Stomach (tissue), 9 donors: ENCODE measurements around the gene MUC5B. TPM values are rescaled to one million over a fixed set of nuclear protein-coding genes. Genes with fewer than 3 reads are reported as not detected.

Experiments used
- DNase-seq, 2 donors: peaks; one replicate each; pipeline versions ENCODE4 v3.0.0 to v3.0.0-alpha.2; 2013 to 2019
- H3K27ac ChIP-seq, 5 donors: fragments of 200-600 bp in 4 of 5; sonication (generic) in 4 of 5; one replicate each; pipeline ENCODE4 v1.5.1; 2013 to 2019; ENCODE audit warnings: mild to moderate bottlenecking in 1 of 5, moderate library complexity in 1 of 5
- H3K27me3 ChIP-seq, 3 donors: fragments of 200-600 bp; sonication (generic); one replicate each; pipeline ENCODE4 v1.5.1; 2017 to 2019; ENCODE audit warnings: mixed run types in 1 of 3
- H3K36me3 ChIP-seq, 4 donors: fragments of 200-600 bp; sonication (generic); 1 replicate in 3 of 4; 2 replicates in 1 of 4; pipeline ENCODE4 v1.5.1; 2016 to 2019
- H3K4me1 ChIP-seq, 4 donors: fragments of 200-600 bp; sonication (generic); one replicate each; pipeline ENCODE4 v1.5.1; 2016 to 2019
- H3K4me3 ChIP-seq, 4 donors: fragments of 200-600 bp; sonication (generic) in 3 of 4; one replicate each; pipeline ENCODE4 v1.5.1; 2016 to 2019; ENCODE audit warnings: mild to moderate bottlenecking in 1 of 4
- H3K9me3 ChIP-seq, 4 donors: fragments of 200-600 bp; sonication (generic); one replicate each; pipeline ENCODE4 v1.5.1; 2016 to 2019
- EP300 ChIP-seq: sonication (generic); formaldehyde crosslinking; IDR thresholded peaks from one replicate; pipeline ENCODE4 v1.6.1; 2017; ENCODE audit warnings: antibody characterized with exemption
- POLR2A ChIP-seq, 4 donors: fragments of 450-650 bp; IDR thresholded peaks; one replicate each; pipeline ENCODE4 v1.6.1; 2016; ENCODE audit warnings: antibody characterized with exemption in 4 of 4, control low read depth in 2 of 4, mild to moderate bottlenecking in 1 of 4, moderate library complexity in 1 of 4
- POLR2AphosphoS5 ChIP-seq, 3 donors: sonication (generic); formaldehyde crosslinking; IDR thresholded peaks; one replicate each; pipeline ENCODE4 v1.6.1; 2016; ENCODE audit warnings: antibody characterized with exemption in 3 of 3
- WGBS, 5 donors: extraction: QIAGEN DNeasy Blood & Tissue Kit in 3 of 5; methylation state at CpG; one replicate each; pipeline versions ENCODE4 v1.1.5 to v1.1.7; 2013 to 2018; 5-methylcytosine and 5-hydroxymethylcytosine counted together
- intact Hi-C: fragments of 100-400 bp; cut with DNase I; formaldehyde crosslinking; loops from one replicate; pipeline ENCODE4 v1.15.1; 2023; ENCODE audit warnings: low total_unique reads
- polyA plus RNA-seq, 3 donors: library from polyadenylated mRNA; stranded (reverse); fragments of 200-250 nt; gene quantifications; one replicate each; pipeline ENCODE4 v1.2.3, GENCODE V29; 2013
- total RNA-seq, 5 donors: library from RNA; depleted of rRNA; stranded (reverse); fragments of >200 nt; gene quantifications; one replicate each; pipeline versions ENCODE4 v1.1.0 to v1.2.3, GENCODE V29; 2014 to 2016
- TF ChIP-seq, protein P1 (sequence below), 7 experiments: fragments of 450-650 bp in 4 of 7; fragments of 200-600 bp in 3 of 7; sonication (generic) in 3 of 7; IDR thresholded peaks; one replicate each; pipeline ENCODE4 v1.5.1; 2016 to 2019; ENCODE audit warnings: antibody characterized with exemption in 7 of 7, control low read depth in 2 of 7, mild to moderate bottlenecking in 1 of 7
- donor health status: healthy with polysubstance abuse.
- donor health status: Bipolar disorder and iron deficiency.
- donor health status: healthy.

The MUC5B gene
- total and polyA plus RNA-seq, 8 donors = under 0.01 to 516 (median 6.6) TPM

DNA sequence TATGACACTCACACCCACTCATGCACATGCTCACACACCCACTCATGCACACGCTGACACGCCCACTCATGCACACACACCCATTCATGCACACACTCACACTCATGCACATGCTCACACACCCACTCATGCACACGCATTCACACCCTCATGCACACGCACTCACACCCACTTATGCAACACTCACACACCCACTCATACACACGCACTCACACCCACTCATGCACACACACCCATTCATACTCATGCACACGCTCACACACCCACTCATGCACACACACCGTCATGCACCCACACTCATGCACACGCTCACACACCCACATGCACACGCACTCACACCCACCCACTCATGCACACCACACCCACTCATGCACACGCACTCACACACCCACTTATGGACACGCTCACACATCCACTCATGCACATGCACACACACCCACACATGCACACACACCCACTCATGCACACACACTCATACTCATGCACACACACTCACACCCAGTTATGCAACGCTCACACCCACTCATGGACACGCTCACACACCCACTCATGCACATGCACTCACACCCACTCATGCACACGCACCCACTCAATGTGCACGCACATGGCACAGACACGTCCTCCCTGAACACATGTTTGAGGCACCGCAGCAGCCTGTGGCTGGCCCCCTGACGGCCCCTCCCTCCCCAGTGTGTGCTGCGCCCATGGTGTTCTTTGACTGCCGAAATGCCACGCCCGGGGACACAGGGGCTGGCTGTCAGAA lies 47.2 kb upstream of the MUC5B start:
- WGBS, 5 donors = 73 to 89% (median 85%) methylated on average over 21 to 22 of the region's 22 CpGs
- Histone ChIP-seq H3K4me3 (no peak overlapping the region), H3K36me3 (peaks cover 0 to 73% (median 36%) of the 10 kb centered on the region in 4 donors), H3K9me3 (no peaks in the 10 kb centered on the region), H3K27me3 (peaks cover 0 to 12% (median 0%) of the 10 kb centered on the region in 3 donors), H3K4me1 (no peaks in the 10 kb centered on the region), H3K27ac (no peak overlapping the region)
- intact Hi-C loops = no loop called here
- no peak for DNase-seq
- TF ChIP-seq POLR2AphosphoS5 (IDR thresholded peaks at IDR 0.05) = peak in 1 of 3 donors; percentile 0
- no peak for TF ChIP-seq POLR2A (IDR thresholded peaks at IDR 0.05)

DNA sequence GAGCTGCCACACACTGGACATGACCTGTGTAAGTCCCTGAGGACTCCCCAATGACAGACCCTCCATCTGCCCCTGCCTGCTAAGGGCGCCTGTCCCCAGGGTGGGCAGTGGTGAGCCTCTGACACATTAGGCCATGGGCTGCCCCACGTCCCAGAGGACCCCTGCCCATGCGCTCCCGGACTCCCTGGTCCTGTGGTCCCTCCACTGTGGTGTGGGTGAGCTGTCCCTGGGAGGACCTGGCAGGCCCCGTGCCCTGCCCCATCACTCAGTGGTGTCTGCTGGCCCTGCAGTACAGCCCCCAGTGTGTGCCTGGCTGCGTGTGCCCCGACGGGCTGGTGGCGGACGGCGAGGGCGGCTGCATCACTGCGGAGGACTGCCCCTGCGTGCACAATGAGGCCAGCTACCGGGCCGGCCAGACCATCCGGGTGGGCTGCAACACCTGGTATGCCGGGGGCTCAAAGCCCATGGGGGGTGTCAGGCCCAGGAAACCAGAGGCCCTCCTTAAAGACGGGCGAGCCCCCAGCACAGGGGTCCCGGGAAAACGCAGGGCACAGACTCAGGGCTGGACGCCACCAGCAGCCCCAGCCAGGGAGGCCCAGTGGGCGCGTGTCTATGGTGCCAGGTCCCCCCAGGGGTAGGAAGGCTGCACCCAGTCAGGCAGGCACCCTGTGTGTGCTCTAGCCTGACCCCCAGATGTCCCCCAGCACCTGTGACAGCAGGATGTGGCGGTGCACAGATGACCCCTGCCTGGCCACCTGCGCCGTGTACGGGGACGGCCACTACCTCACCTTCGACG lies 46.4 kb upstream of the MUC5B start:
- no peaks in the 10 kb centered on the region for H3K4me1 ChIP-seq
- peaks cover 0 to 20% (median 0%) of the 10 kb centered on the region in 3 donors for H3K27me3 ChIP-seq
- H3K27ac ChIP-seq = no peak overlapping the region
- intact Hi-C loops = no loop called here
- WGBS, 5 donors = 81 to 100% (median 95%) methylated on average over 3 to 32 of the region's 32 CpGs
- no peak overlapping the region for H3K4me3 ChIP-seq
- no peaks in the 10 kb centered on the region for H3K9me3 ChIP-seq
- no peak for DNase-seq
- H3K36me3 ChIP-seq = peaks cover 0 to 81% (median 40%) of the 10 kb centered on the region in 4 donors
- TF ChIP-seq, protein P1, sequence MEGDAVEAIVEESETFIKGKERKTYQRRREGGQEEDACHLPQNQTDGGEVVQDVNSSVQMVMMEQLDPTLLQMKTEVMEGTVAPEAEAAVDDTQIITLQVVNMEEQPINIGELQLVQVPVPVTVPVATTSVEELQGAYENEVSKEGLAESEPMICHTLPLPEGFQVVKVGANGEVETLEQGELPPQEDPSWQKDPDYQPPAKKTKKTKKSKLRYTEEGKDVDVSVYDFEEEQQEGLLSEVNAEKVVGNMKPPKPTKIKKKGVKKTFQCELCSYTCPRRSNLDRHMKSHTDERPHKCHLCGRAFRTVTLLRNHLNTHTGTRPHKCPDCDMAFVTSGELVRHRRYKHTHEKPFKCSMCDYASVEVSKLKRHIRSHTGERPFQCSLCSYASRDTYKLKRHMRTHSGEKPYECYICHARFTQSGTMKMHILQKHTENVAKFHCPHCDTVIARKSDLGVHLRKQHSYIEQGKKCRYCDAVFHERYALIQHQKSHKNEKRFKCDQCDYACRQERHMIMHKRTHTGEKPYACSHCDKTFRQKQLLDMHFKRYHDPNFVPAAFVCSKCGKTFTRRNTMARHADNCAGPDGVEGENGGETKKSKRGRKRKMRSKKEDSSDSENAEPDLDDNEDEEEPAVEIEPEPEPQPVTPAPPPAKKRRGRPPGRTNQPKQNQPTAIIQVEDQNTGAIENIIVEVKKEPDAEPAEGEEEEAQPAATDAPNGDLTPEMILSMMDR (IDR thresholded peaks at IDR 0.05) = no peak
- TF ChIP-seq POLR2A (IDR thresholded peaks at IDR 0.05) (no peak), EP300 (no peak), POLR2AphosphoS5 (IDR thresholded peaks at IDR 0.05) (no peak)

DNA sequence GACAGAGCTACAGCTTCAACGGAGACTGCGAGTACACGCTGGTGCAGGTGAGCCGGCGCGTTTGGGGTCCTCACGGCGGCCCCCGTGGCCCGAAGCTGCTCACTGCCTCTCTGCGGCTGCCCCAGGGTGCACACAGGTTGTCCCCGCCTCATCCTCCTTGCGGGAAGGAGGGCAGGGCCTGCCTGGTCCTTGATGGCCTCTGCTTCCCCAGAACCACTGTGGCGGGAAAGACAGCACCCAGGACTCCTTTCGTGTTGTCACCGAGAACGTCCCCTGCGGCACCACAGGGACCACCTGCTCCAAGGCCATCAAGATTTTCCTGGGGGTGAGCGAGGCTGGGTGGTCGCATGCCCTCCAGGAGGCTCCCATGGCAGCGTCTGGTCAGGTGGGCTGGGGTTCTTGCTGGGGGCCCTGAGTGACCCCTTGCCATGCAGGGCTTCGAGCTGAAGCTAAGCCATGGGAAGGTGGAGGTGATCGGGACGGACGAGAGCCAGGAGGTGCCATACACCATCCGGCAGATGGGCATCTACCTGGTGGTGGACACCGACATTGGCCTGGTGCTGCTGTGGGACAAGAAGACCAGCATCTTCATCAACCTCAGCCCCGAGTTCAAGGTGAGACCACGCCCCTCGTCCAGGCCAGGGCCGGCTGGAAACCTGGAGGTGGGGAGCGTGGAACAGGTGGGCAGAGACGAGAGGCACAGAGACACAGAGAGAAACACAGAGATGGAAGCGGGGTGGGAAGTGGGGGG lies 45.7 kb upstream of the MUC5B start:
- Histone ChIP-seq H3K27me3 (peaks cover 0 to 28% (median 0%) of the 10 kb centered on the region in 3 donors), H3K36me3 (peaks cover 0 to 84% (median 42%) of the 10 kb centered on the region in 4 donors), H3K27ac (no peak overlapping the region), H3K4me3 (no peak overlapping the region), H3K4me1 (no peaks in the 10 kb centered on the region), H3K9me3 (no peaks in the 10 kb centered on the region)
- WGBS, 5 donors = 89 to 92% (median 91%) methylated on average over 23 to 34 of the region's 34 CpGs
- TF ChIP-seq POLR2A (IDR thresholded peaks at IDR 0.05) (no peak), EP300 (no peak), POLR2AphosphoS5 (IDR thresholded peaks at IDR 0.05) (no peak)
- TF ChIP-seq, protein P1 (IDR thresholded peaks at IDR 0.05) = no peak
- no peak for DNase-seq
- intact Hi-C loops = no loop called here

DNA sequence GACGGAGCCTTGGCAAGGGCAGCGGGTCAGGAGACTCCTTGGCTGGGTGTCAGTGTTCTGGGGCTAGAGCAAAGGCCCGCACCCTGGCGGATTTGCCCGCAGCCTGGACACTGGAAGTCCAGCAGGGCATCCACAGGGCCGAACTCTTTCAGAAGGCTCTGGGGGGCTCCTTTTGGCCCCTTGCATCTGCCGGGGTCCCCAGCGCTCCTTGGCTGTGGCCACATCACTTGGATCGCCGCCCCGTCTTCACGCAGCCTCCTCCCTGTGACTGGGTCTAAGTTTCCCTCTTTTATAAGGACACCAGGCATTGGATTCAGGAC lies 45.1 kb upstream of the MUC5B start:
- Histone ChIP-seq H3K27ac (no peak overlapping the region), H3K4me3 (no peak overlapping the region), H3K36me3 (peaks cover 0 to 82% (median 40%) of the 10 kb centered on the region in 4 donors), H3K27me3 (peaks cover 0 to 29% (median 0%) of the 10 kb centered on the region in 3 donors), H3K9me3 (no peaks in the 10 kb centered on the region), H3K4me1 (no peaks in the 10 kb centered on the region)
- intact Hi-C loops = no loop called here
- WGBS, 5 donors = 90 to 94% (median 93%) methylated on average over 10 to 12 of the region's 12 CpGs
- no peak for TF ChIP-seq POLR2AphosphoS5 (IDR thresholded peaks at IDR 0.05)
- TF ChIP-seq POLR2A (IDR thresholded peaks at IDR 0.05) = no peak
- TF ChIP-seq EP300 = no peak
- TF ChIP-seq, protein P1 (IDR thresholded peaks at IDR 0.05) = no peak
- DNase-seq = no peak
